Measurements from ENCODE around the gene SERINC1.

Gene SERINC1

DNA sequence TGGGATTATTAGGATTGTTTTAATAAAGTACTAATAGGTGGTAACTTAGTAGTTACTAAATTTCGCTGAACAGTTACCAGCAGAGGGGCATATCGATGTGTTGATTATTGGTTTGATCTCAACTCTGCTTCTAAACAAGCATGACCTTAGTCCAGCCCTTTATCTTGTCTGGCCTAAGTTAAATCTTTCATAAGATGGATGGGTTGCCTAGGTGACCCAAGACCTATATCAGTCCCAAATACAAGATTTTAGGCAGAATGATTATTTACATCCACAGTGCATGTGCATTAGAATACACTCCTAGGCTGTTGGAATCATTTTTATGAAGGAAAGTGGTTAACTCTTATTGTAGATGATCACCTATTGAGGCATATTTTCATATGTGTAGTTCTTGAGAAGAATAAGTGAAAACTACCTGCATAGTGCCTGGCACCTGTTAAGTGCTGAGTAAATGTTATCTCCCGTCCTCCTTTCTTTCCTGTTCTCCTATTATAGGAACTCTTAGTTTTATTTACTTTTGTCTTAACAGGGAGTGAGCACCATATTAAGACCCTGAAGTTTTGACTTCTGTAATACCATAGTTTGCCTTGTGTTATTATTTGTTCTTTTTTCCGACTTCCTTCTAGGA is 71.0 kb downstream of the SERINC1 start:
- no peak for ATAC-seq (ENCODE audit: insufficient read depth, low read depth)
- Histone ChIP-seq H4K20me1 (ENCODE audit: insufficient read depth, low read length) (peaks cover 27% of the 10 kb centered on the region; the same call in 1 of the 2 replicates), H3K4me1 (ENCODE audit: insufficient read depth, low read length) (peaks cover 56% of the 10 kb centered on the region), H3K4me2 (ENCODE audit: insufficient read depth, low read length) (peak overlapping the region; percentile 65), H3K27me3 (ENCODE audit: insufficient read depth, low read length, poor library complexity) (no peaks in the 10 kb centered on the region), H2AFZ (ENCODE audit: low read depth, low read length) (no peak overlapping the region), H3K9ac (ENCODE audit: low read depth, low read length) (peak overlapping the region; percentile 98), H3K36me3 (ENCODE audit: insufficient read depth, low read length) (peaks cover 7% of the 10 kb centered on the region), H3K4me3 (ENCODE audit: low read depth in 1 of 2, low read length in 2 of 2) (peak overlapping the region; percentile 83 to 100; a peak in 3 of 4 replicates), H3K79me2 (ENCODE audit: insufficient read depth, low read length) (peaks cover 61% of the 10 kb centered on the region), H3K27ac (ENCODE audit: low read length) (peak overlapping the region; percentile 97), H3K9me3 (ENCODE audit: insufficient read depth, low read length, severe bottlenecking) (no peaks in the 10 kb centered on the region)
- DNase-seq = no peak
- no peak for TF ChIP-seq EZH2 (IDR thresholded peaks at IDR 0.05; ENCODE audit: borderline replicate concordance, low read depth, low read length, severe bottlenecking)
- TF ChIP-seq, protein P1, sequence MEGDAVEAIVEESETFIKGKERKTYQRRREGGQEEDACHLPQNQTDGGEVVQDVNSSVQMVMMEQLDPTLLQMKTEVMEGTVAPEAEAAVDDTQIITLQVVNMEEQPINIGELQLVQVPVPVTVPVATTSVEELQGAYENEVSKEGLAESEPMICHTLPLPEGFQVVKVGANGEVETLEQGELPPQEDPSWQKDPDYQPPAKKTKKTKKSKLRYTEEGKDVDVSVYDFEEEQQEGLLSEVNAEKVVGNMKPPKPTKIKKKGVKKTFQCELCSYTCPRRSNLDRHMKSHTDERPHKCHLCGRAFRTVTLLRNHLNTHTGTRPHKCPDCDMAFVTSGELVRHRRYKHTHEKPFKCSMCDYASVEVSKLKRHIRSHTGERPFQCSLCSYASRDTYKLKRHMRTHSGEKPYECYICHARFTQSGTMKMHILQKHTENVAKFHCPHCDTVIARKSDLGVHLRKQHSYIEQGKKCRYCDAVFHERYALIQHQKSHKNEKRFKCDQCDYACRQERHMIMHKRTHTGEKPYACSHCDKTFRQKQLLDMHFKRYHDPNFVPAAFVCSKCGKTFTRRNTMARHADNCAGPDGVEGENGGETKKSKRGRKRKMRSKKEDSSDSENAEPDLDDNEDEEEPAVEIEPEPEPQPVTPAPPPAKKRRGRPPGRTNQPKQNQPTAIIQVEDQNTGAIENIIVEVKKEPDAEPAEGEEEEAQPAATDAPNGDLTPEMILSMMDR (IDR thresholded peaks at IDR 0.05; ENCODE audit: borderline replicate concordance, extremely low read depth, low read length, poor library complexity, severe bottlenecking) = no peak

GRCh38 chr6:122400121-122400450 is 71.5 kb downstream of the SERINC1 start:
- H3K9ac ChIP-seq (ENCODE audit: low read depth, low read length) = peak overlapping the region; percentile 98
- ATAC-seq (ENCODE audit: insufficient read depth, low read depth) = peak; percentile 8; the same call in 2 of the 3 replicates
- peak overlapping the region; percentile 99 for H2AFZ ChIP-seq (ENCODE audit: low read depth, low read length)
- TF ChIP-seq EZH2 (IDR thresholded peaks at IDR 0.05; ENCODE audit: borderline replicate concordance, low read depth, low read length, severe bottlenecking) = no peak
- TF ChIP-seq, protein P1 (IDR thresholded peaks at IDR 0.05; ENCODE audit: borderline replicate concordance, extremely low read depth, low read length, poor library complexity, severe bottlenecking) = no peak
- peak overlapping the region; percentile 97 for H3K27ac ChIP-seq (ENCODE audit: low read length)
- no peaks in the 10 kb centered on the region for H3K27me3 ChIP-seq (ENCODE audit: insufficient read depth, low read length, poor library complexity)
- H3K4me3 ChIP-seq (ENCODE audit: low read depth in 1 of 2, low read length in 2 of 2) = peak overlapping the region; percentile 83 to 100
- peak overlapping the region; percentile 65 for H3K4me2 ChIP-seq (ENCODE audit: insufficient read depth, low read length)
- H3K79me2 ChIP-seq (ENCODE audit: insufficient read depth, low read length) = peaks cover 56% of the 10 kb centered on the region
- peaks cover 22% of the 10 kb centered on the region; the same call in 1 of the 2 replicates for H4K20me1 ChIP-seq (ENCODE audit: insufficient read depth, low read length)
- H3K9me3 ChIP-seq (ENCODE audit: insufficient read depth, low read length, severe bottlenecking) = no peaks in the 10 kb centered on the region
- peaks cover 7% of the 10 kb centered on the region for H3K36me3 ChIP-seq (ENCODE audit: insufficient read depth, low read length)
- no peak for DNase-seq
- peaks cover 52% of the 10 kb centered on the region for H3K4me1 ChIP-seq (ENCODE audit: insufficient read depth, low read length)

DNA sequence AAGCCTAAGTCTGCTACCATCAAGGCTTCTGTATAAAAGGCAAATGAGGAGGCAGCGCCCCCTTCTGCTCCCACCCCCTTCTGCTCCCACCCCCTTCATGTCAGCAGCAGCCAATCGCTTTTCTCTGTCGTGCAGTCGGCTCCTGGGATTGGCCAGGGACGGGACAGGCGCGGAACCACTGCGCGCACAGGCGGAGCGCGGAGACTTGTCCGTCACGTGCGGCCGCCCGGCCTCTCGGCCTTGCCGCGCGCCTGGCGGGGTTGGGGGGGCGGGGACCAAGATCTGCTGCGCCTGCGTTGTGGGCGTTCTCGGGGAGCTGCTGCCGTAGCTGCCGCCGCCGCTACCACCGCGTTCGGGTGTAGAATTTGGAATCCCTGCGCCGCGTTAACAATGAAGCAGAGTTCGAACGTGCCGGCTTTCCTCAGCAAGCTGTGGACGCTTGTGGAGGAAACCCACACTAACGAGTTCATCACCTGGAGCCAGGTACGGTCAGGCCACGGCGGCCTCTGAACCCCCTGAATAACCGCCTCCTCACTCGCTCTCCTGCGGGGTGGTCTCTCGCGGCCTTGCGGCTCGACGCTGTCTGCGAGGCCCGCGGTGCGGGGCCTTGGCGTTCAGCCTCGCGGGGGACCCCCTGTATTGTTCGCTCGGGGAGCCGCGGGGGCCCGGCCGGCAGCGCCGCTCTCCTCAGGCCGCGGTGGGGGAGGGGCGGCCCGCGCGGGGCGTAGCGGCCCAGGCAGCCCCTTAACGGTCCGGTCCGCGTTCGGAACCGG is 72.1 kb downstream of the SERINC1 start, which contains the start of gene HSF2:
TSS of gene HSF2 (plus strand) at position 305 of the 773 bp plus-strand sequence. CDS start at position 391, 86 bp downstream.
- Histone ChIP-seq H3K4me3 (ENCODE audit: low read depth in 1 of 2, low read length in 2 of 2) (peak within 1 kb of the TSS; percentile 83 to 100), H4K20me1 (ENCODE audit: insufficient read depth, low read length) (peaks cover 22% of the 10 kb centered on the region; the same call in 1 of the 2 replicates), H3K79me2 (ENCODE audit: insufficient read depth, low read length) (peaks cover 51% of the 10 kb centered on the region), H3K27me3 (ENCODE audit: insufficient read depth, low read length, poor library complexity) (no peaks in the 10 kb centered on the region), H3K36me3 (ENCODE audit: insufficient read depth, low read length) (peaks cover 7% of the 10 kb centered on the region), H3K9ac (ENCODE audit: low read depth, low read length) (peak within 1 kb of the TSS; percentile 98), H3K27ac (ENCODE audit: low read length) (peak within 1 kb of the TSS; percentile 97), H3K4me1 (ENCODE audit: insufficient read depth, low read length) (peaks cover 47% of the 10 kb centered on the region), H3K9me3 (ENCODE audit: insufficient read depth, low read length, severe bottlenecking) (no peaks in the 10 kb centered on the region), H3K4me2 (ENCODE audit: insufficient read depth, low read length) (peak within 1 kb of the TSS; percentile 65), H2AFZ (ENCODE audit: low read depth, low read length) (peak within 1 kb of the TSS; percentile 99)
- TF ChIP-seq, protein P1 (IDR thresholded peaks at IDR 0.05; ENCODE audit: borderline replicate concordance, extremely low read depth, low read length, poor library complexity, severe bottlenecking) = peak; percentile 49
- TF ChIP-seq EZH2 (IDR thresholded peaks at IDR 0.05; ENCODE audit: borderline replicate concordance, low read depth, low read length, severe bottlenecking) = no peak
- peak; percentile 97 for DNase-seq
- peak; percentile 99 for ATAC-seq (ENCODE audit: insufficient read depth, low read depth)
